Ascending aorta (tissue), 2 donors: ENCODE data around the gene LILRB2. TPM values are rescaled to one million over a fixed set of nuclear protein-coding genes. Genes with fewer than 3 reads are reported as not detected.
"Not testable (repeated sequence)": the region's sequence is repeated elsewhere in the genome, so short reads cannot be mapped to it uniquely, and the experiment has no call there.

Source experiments
- DNase-seq, 2 donors: peaks; one replicate each; pipeline ENCODE4 v3.0.0-alpha.2; 2019; ENCODE audit warnings: low spot score in 2 of 2
- H3K27ac ChIP-seq, 2 donors: fragments of 200-600 bp; sonication (generic); one replicate each; pipeline ENCODE4 v1.5.1; 2016 to 2017; ENCODE audit warnings: mild to moderate bottlenecking in 1 of 2
- H3K27me3 ChIP-seq: fragments of 200-600 bp; sonication (generic); one replicate; pipeline ENCODE4 v1.5.1; 2017
- H3K36me3 ChIP-seq, 2 donors: fragments of 200-600 bp; sonication (generic); one replicate each; pipeline ENCODE4 v1.5.1; 2016
- H3K4me1 ChIP-seq, 2 donors: fragments of 200-600 bp; sonication (generic); one replicate each; pipeline ENCODE4 v1.5.1; 2016 to 2017; ENCODE audit warnings: mild to moderate bottlenecking in 1 of 2
- H3K4me3 ChIP-seq, 2 donors: fragments of 200-600 bp; sonication (generic); one replicate each; pipeline ENCODE4 v1.5.1; 2016 to 2017; ENCODE audit warnings: mild to moderate bottlenecking in 1 of 2
- H3K9me3 ChIP-seq, 2 donors: fragments of 200-600 bp; sonication (generic); one replicate each; pipeline ENCODE4 v1.5.1; 2016
- intact Hi-C: fragments of 100-400 bp; cut with DNase I; formaldehyde crosslinking; loops from one replicate; pipeline ENCODE4 v1.15.1; 2023
- total RNA-seq: library from RNA; depleted of rRNA; stranded (reverse); fragments of >200 nt; gene quantifications from one replicate; pipeline ENCODE4 v1.1.0, GENCODE V29; 2016
- TF ChIP-seq, protein P1 (sequence below), 3 experiments: fragments of 200-600 bp in 2 of 3; fragments of 450-650 bp in 1 of 3; sonication (generic) in 2 of 3; IDR thresholded peaks; one replicate each; pipeline ENCODE4 v1.5.1; 2016 to 2019; ENCODE audit warnings: antibody characterized with exemption in 3 of 3, mild to moderate bottlenecking in 1 of 3, moderate library complexity in 1 of 3

LILRB2 gene
- total RNA-seq, 1 donor from 2014 or later: 0.11 TPM

DNA sequence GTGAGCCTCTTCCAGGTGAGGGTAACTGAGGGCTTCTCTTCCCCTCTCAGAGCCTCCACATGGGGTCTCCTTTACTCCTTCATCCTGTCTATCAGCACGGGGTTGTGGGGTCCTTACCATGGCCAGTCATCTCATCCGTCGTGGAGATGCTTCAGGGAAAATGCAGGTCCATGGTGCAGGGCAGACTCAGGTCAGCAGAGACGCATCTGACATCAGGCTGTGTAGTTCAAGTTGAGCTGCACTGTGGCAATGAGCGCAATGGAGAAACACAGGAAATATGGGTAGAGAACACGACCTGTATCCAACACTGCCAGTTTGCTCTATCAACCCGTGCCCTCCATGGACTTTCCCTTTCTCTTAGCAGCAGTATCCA, 18.2 kb upstream of the LILRB2 start:
- no peaks in the 10 kb centered on the region for H3K36me3 ChIP-seq
- intact Hi-C loops: no loop called here
- H3K27me3 ChIP-seq: no peaks in the 10 kb centered on the region
- no peak overlapping the region for H3K4me3 ChIP-seq
- no peaks in the 10 kb centered on the region for H3K9me3 ChIP-seq
- TF ChIP-seq, protein P1, sequence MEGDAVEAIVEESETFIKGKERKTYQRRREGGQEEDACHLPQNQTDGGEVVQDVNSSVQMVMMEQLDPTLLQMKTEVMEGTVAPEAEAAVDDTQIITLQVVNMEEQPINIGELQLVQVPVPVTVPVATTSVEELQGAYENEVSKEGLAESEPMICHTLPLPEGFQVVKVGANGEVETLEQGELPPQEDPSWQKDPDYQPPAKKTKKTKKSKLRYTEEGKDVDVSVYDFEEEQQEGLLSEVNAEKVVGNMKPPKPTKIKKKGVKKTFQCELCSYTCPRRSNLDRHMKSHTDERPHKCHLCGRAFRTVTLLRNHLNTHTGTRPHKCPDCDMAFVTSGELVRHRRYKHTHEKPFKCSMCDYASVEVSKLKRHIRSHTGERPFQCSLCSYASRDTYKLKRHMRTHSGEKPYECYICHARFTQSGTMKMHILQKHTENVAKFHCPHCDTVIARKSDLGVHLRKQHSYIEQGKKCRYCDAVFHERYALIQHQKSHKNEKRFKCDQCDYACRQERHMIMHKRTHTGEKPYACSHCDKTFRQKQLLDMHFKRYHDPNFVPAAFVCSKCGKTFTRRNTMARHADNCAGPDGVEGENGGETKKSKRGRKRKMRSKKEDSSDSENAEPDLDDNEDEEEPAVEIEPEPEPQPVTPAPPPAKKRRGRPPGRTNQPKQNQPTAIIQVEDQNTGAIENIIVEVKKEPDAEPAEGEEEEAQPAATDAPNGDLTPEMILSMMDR (IDR thresholded peaks at IDR 0.05): no peak
- H3K27ac ChIP-seq: no peak overlapping the region
- no peak for DNase-seq
- H3K4me1 ChIP-seq: no peaks in the 10 kb centered on the region

DNA sequence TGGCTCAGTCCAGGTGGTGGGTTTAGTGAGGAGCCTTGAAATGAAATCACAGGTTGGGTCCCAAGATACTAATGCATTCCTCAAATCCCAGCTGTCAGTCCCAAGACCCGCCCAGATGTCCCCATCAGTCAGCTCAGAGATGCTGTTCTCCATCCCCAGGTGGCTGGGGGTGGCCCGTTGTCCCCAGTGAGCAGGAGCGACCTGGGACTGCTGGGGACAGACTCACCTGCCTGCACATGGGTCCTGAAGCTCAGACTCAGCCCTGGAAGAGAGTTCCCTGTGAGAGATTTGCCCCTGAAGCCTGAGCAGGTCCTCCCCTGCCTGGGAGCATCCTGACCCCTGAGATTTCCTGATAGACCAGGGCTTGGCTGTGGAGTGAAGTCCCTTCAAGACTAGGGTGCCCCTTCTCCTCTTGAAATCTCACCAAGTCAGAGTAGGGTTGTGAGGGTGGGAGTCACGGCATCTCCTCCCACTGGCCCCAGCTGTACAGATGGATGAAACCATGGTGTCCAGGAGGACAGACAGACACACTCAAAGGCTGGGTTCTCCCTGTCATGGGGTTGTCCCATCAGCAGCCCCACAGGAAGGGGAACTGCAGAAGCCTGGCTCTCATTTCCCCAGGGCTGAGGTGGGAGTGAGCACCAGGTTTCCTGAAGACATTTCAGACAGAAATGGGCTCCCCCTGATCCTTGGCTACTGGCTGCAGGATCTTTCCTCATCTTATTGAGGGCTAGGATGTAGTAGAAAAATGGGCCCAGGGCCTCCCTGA, 17.6 kb upstream of the LILRB2 start:
- DNase-seq: no peak
- Histone ChIP-seq H3K36me3 (no peaks in the 10 kb centered on the region), H3K4me3 (no peak overlapping the region), H3K4me1 (no peaks in the 10 kb centered on the region), H3K27me3 (no peaks in the 10 kb centered on the region), H3K9me3 (no peaks in the 10 kb centered on the region), H3K27ac (no peak overlapping the region)
- TF ChIP-seq, protein P1 (IDR thresholded peaks at IDR 0.05): no peak
- intact Hi-C loops: no loop called here

DNA sequence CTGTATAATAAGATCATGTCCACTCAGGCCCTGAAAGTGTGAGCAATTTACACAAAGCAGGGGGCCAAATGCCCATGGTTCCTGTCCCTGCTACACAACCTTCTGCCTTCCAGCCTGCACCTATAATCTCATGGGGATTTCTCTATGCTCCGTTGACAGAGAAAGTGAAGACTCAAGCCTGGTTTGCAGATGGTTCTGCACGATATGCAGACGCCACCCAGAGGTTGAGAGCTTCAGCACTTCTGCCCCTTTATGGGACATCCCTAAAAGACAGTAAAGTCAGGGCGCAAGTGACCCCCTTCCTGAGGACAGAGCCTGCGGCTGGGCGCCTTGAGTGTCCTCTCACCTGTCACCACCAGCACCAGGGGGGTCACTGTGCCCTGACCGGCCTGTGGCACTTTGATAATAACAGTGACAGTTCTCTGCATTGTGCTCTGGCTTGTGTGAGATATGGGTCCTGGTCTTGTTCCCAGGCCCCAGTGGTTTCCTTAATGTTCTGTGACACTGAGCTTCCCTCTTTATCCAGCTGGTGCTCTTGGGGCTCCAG, 16.9 kb upstream of the LILRB2 start:
- Histone ChIP-seq H3K27me3 (no peaks in the 10 kb centered on the region), H3K36me3 (no peaks in the 10 kb centered on the region), H3K27ac (no peak overlapping the region), H3K4me1 (no peaks in the 10 kb centered on the region), H3K9me3 (no peaks in the 10 kb centered on the region), H3K4me3 (no peak overlapping the region)
- no peak for DNase-seq
- intact Hi-C loops: no loop called here
- TF ChIP-seq, protein P1 (IDR thresholded peaks at IDR 0.05): no peak

DNA sequence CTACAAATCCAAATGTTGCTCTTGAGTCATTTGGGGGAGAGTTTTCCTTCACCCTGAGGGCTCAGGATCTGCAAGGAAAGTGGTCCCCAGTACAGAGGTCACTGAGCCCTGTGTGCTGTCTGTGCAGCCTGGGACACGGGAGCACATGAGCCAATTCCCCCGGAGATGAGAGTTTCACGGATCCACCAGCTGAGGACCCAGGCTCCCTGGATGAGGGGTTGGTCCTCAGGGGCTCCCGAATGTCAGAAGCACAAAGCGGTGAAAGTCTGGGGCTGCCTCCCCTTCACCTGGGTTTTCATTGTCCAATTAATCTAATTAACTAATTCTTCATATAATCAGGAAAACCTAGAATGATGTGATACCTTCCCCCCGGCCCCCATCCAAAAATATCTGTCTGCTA, 13.6 kb upstream of the LILRB2 start:
- no peaks in the 10 kb centered on the region for H3K9me3 ChIP-seq
- no peak overlapping the region for H3K27ac ChIP-seq
- H3K4me3 ChIP-seq: no peak overlapping the region
- intact Hi-C loops: no loop called here
- no peak for DNase-seq
- TF ChIP-seq, protein P1 (IDR thresholded peaks at IDR 0.05): no peak
- H3K27me3 ChIP-seq: no peaks in the 10 kb centered on the region
- no peaks in the 10 kb centered on the region for H3K4me1 ChIP-seq
- H3K36me3 ChIP-seq: no peaks in the 10 kb centered on the region

DNA sequence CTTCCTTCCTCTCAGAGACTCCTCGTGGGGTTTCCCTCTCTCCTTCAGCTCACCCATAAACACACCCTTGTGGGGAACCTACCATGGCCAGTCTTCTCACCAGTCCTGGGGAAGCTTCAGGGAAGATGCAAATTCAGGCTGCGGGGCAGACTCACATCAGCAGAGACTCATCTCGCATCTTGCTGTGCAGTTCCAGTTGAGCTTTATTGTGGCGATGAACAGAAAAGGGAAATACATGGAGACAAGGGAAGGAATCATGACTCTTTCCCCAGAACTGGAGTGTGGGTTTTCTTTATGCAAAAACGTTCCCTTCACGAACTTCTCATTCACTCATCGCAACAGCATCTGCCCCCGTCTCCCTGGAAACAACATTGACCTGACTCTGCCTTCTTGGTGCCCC, 8.2 kb upstream of the LILRB2 start:
- H3K27ac ChIP-seq, H3K27me3 ChIP-seq, H3K4me1 ChIP-seq, intact Hi-C loops, H3K9me3 ChIP-seq, H3K4me3 ChIP-seq, DNase-seq, H3K36me3 ChIP-seq: not testable (repeated sequence)

DNA sequence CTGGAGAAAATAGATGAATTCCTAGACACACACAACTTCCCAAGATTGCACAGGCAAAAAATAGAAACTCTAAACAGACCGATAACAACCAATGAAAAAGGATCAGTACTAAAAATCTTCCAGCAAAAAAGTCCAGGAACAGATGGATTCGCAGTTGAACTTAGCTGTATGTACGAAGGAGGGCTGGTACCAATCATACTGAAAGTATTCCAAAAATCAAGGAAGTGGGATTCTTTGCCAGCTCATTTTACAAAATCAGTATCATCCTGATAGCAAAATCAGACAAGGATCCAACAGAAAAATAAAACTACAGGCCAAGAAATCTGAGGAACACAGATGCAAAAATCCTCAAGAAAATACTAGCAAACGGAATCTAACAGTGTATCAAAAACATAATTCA, 6.5 kb upstream of the LILRB2 start:
- TF ChIP-seq, protein P1 (IDR thresholded peaks at IDR 0.05): no peak
- Histone ChIP-seq H3K27ac (no peak overlapping the region), H3K27me3 (no peaks in the 10 kb centered on the region), H3K4me3 (no peak overlapping the region), H3K4me1 (no peaks in the 10 kb centered on the region), H3K9me3 (no peaks in the 10 kb centered on the region), H3K36me3 (no peaks in the 10 kb centered on the region)
- DNase-seq: no peak
- intact Hi-C loops: no loop called here

DNA sequence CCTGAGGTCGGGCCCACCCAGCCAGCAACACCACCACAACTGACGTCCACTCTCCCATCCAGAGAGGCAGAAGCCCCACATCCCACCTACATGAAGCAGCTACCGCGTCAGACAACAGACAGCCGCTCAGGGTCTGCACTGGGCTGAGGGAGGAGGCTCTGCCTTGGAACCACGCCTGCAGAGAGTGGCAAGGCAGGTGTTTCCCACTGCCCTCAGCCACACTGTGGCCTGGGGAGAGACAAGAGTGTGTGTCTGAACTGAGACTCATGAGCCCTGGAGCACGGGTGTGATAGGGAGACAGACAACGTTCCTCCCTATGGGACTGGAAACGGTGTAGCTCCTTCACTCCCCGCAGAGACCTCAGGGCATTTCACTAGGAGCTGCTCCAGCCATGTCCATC, 5.4 kb upstream of the LILRB2 start:
- H3K4me1 ChIP-seq, H3K27me3 ChIP-seq, H3K9me3 ChIP-seq, H3K27ac ChIP-seq, DNase-seq, H3K36me3 ChIP-seq, intact Hi-C loops, H3K4me3 ChIP-seq: not testable (repeated sequence)

DNA sequence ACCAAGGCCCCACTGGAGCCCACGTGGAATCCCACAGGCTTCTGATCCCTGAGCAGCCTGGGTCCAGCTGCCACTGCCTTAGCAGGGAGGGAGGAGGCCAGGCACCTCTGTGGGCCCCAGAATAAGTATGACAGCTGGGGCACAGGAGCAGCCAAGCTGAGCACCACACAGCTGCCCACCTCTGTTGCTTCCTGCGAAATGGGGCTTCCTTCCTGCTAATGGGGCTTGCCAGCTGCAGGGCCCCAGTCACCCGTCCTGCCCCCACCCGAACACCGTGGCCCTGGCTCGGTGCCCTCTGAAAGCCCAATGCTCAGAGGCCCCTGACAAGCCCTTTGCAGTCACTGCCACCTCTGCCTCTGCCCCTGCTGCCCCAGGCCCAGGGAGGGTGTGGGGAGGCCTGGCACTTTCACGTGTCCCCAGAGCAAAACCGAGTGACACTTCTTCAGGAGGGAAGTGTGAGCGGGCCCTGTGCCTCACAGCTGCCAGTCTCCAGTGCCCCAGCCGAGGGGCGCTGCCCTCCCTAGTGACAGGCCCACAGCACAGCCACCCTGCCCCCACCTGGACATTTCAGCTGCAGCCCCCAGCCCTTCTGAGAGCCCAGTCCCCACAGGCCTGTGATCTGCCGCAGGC, 4.6 kb upstream of the LILRB2 start:
- H3K36me3 ChIP-seq, H3K27me3 ChIP-seq, H3K4me3 ChIP-seq, H3K4me1 ChIP-seq, H3K27ac ChIP-seq, H3K9me3 ChIP-seq, DNase-seq, intact Hi-C loops: not testable (repeated sequence)
